Neural progenitor cell (in vitro differentiated cells): Measurements from ENCODE around the gene SKI. TPM values are rescaled to one million over a fixed set of nuclear protein-coding genes. Genes with fewer than 3 reads are reported as not detected.

Experiments used
- DNase-seq: peaks from one replicate; pipeline ENCODE4 v3.0.0-alpha.2; 2016; ENCODE audit warnings: low spot score
- H2AFZ ChIP-seq: fragments of 200-600 bp; sonication (generic); replicated peaks from 2 replicates; pipeline ENCODE4 v1.6.1; 2016; ENCODE audit warnings: antibody characterized with exemption
- H3F3A ChIP-seq: fragments of 200-600 bp; sonication (generic); 2 replicates; pipeline ENCODE4 v1.6.1; 2016; ENCODE audit warnings: antibody characterized with exemption, low read depth
- H3K27ac ChIP-seq: fragments of 200-600 bp; sonication (generic); 2 replicates; pipeline ENCODE4 v1.5.1; 2016; ENCODE audit warnings: mild to moderate bottlenecking
- H3K27me3 ChIP-seq: fragments of 200-600 bp; sonication (generic); 2 replicates; pipeline ENCODE4 v1.6.1; 2016; ENCODE audit warnings: mild to moderate bottlenecking, moderate library complexity
- H3K36me3 ChIP-seq: fragments of 200-600 bp; sonication (generic); 2 replicates; pipeline ENCODE4 v1.5.1; 2016
- H3K4me1 ChIP-seq: fragments of 200-600 bp; sonication (generic); 2 replicates; pipeline ENCODE4 v1.6.1; 2016; ENCODE audit warnings: mixed run types
- H3K4me2 ChIP-seq: fragments of 200-600 bp; sonication (generic); 2 replicates; pipeline ENCODE4 v1.6.1; 2016
- H3K4me3 ChIP-seq: fragments of 200-600 bp; sonication (generic); 2 replicates; pipeline ENCODE4 v1.5.1; 2016
- H3K79me2 ChIP-seq: fragments of 200-600 bp; sonication (generic); 2 replicates; pipeline ENCODE4 v1.6.1; 2016; ENCODE audit warnings: low read depth
- H3K9ac ChIP-seq: fragments of 200-600 bp; sonication (generic); 2 replicates; pipeline ENCODE4 v1.6.1; 2016
- H3K9me3 ChIP-seq: fragments of 200-600 bp; sonication (generic); 2 replicates; pipeline ENCODE4 v1.5.1; 2016; ENCODE audit warnings: low read depth
- H4K20me1 ChIP-seq: fragments of 200-600 bp; sonication (generic); 2 replicates; pipeline ENCODE4 v1.6.1; 2016; ENCODE audit warnings: low read depth
- H3K27ac Mint-ChIP-seq: 3 replicates; pipeline ENCODE4 v1.8.0; 2021; ENCODE audit warnings: mixed read lengths
- H3K27me3 Mint-ChIP-seq: 2 replicates; pipeline ENCODE4 v1.8.0; 2022; ENCODE audit warnings: low read depth, mild to moderate bottlenecking, inconsistent platforms, moderate library complexity, mixed read lengths; ENCODE audit not compliant: insufficient read depth
- H3K36me3 Mint-ChIP-seq: 3 replicates; pipeline ENCODE4 v1.8.0; 2021; ENCODE audit warnings: mixed read lengths
- H3K4me1 Mint-ChIP-seq: 3 replicates; pipeline ENCODE4 v1.8.0; 2021; ENCODE audit warnings: mixed read lengths
- H3K4me3 Mint-ChIP-seq: 3 replicates; pipeline ENCODE4 v1.8.0; 2021; ENCODE audit warnings: mild to moderate bottlenecking, moderate library complexity, mixed read lengths
- H3K9me3 Mint-ChIP-seq: 3 replicates; pipeline ENCODE4 v1.8.0; 2020; ENCODE audit warnings: mixed read lengths
- CTCF ChIP-seq: fragments of 200-600 bp; sonication (generic); IDR thresholded peaks from 2 replicates; pipeline ENCODE4 v1.5.1; 2017; ENCODE audit warnings: antibody characterized with exemption, mild to moderate bottlenecking
- EZH2 ChIP-seq: fragments of 200-600 bp; sonication (generic); IDR thresholded peaks from 2 replicates; pipeline ENCODE4 v1.6.1; 2017; ENCODE audit warnings: antibody characterized with exemption, mild to moderate bottlenecking, moderate library complexity
- EZH2phosphoT487 ChIP-seq: fragments of 200-600 bp; sonication (generic); IDR thresholded peaks from 2 replicates; pipeline ENCODE4 v1.6.1; 2017; ENCODE audit warnings: antibody characterized with exemption
- total RNA-seq: library from RNA; depleted of rRNA; stranded (reverse); fragments of >200 nt; gene quantifications from 2 replicates; pipeline ENCODE4 v1.2.3, GENCODE V29; 2015; ENCODE audit warnings: low replicate concordance

The SKI gene
- total RNA-seq, 1 donor from 2014 or later = 7.4 TPM

DNA sequence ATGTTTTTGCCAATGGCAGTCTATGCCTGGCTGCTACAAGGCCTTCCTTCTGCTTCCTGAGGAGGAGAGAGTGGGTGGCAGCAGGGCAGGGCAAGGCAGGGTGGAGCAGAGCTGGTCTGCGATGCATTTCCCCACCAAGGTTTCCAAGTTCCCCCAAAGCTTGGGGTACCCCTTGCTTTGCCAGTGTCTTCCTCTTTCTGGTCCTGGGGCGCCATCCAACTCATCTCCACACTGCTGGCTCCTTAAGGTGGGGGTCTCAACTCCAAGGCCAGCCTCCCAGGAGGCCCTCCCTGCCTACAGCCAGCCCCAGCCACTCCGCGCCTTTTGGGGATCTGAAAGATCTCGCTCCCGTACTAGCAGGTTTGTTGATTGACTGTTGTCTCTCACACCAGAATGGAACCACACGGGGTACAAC, 3.9 kb upstream of the SKI start:
- Histone ChIP-seq H3K4me3 (no peak overlapping the region), H3K79me2 (peaks cover 6% of the 10 kb centered on the region), H3K27me3 (peaks cover 13% of the 10 kb centered on the region), H3K4me2 (no peak overlapping the region), H3K27ac (no peak overlapping the region), H3K36me3 (no peaks in the 10 kb centered on the region), H2AFZ (no peak overlapping the region), H3F3A (peaks cover 8% of the 10 kb centered on the region), H4K20me1 (peaks cover 6% of the 10 kb centered on the region), H3K9me3 (no peaks in the 10 kb centered on the region), H3K9ac (no peak overlapping the region), H3K4me1 (peaks cover 8% of the 10 kb centered on the region)
- Mint-ChIP-seq H3K9me3 (peaks cover 2% of the 10 kb centered on the region), H3K36me3 (peaks cover 2% of the 10 kb centered on the region), H3K4me3 (no peak overlapping the region), H3K27me3 (peaks cover 8% of the 10 kb centered on the region), H3K27ac (no peak overlapping the region), H3K4me1 (peaks cover 16% of the 10 kb centered on the region)
- no peak for DNase-seq
- TF ChIP-seq CTCF (no peak), EZH2 (no peak), EZH2phosphoT487 (no peak)

GRCh38 chr1:2224631-2225428, 3.3 kb upstream of the SKI start:
- no peak overlapping the region for H3K9ac ChIP-seq
- no peak overlapping the region for H3K27ac ChIP-seq
- H4K20me1 ChIP-seq = peaks cover 12% of the 10 kb centered on the region
- H3K9me3 Mint-ChIP-seq = peaks cover 2% of the 10 kb centered on the region
- H3K27ac Mint-ChIP-seq = no peak overlapping the region
- no peaks in the 10 kb centered on the region for H3K36me3 ChIP-seq
- no peak overlapping the region for H3K4me3 Mint-ChIP-seq
- H2AFZ ChIP-seq = no peak overlapping the region
- peaks cover 12% of the 10 kb centered on the region for H3K4me1 ChIP-seq
- peaks cover 16% of the 10 kb centered on the region for H3K4me1 Mint-ChIP-seq
- peaks cover 9% of the 10 kb centered on the region for H3K27me3 Mint-ChIP-seq
- no peak overlapping the region for H3K4me3 ChIP-seq
- peaks cover 8% of the 10 kb centered on the region for H3F3A ChIP-seq
- H3K9me3 ChIP-seq = no peaks in the 10 kb centered on the region
- TF ChIP-seq EZH2 = no peak
- no peak for TF ChIP-seq CTCF
- TF ChIP-seq EZH2phosphoT487 = no peak
- peaks cover 12% of the 10 kb centered on the region for H3K79me2 ChIP-seq
- H3K4me2 ChIP-seq = no peak overlapping the region
- H3K36me3 Mint-ChIP-seq = peaks cover 2% of the 10 kb centered on the region
- no peak for DNase-seq
- peaks cover 13% of the 10 kb centered on the region for H3K27me3 ChIP-seq

DNA sequence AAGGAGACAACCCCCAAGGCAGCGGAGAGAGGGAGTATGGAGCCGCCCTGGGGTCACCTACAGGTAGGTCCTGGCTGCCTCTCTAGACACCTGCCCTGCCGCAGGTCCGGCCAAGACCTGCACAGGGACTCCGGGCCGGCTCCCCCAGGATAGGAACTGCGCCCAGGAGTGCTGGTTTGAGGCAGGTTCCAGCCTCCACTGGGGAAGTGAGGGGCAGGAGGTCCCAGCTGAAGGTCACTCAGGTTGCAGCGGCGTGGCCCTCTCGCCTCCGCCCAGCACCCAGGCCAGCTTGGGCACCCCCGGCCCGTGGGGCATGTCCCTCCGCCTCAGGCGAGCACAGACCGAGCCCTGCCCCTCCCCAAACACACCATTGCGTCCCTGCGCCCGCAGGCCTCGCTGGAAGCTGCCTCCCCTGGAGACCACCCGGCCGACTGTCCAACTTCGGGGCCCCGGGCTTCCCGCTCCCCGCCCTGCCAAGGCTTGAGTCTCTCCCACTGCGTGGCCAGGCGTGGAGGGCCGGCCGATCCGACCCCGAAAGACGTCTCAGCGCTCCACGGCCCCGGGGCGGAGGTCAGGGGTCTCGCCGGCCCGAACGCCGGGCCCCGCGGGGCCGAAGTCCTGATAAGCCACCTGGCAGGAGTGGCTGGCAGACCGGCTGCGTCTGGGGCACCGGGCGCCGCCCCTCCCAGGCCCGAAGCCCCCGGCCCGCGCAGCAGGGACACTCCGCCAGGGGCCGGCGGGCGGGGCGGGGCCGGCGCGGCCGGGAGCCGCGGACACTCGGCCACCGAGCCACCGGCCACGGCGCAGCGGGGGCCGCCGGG, 1.4 kb upstream of the SKI start:
- H3F3A ChIP-seq = peaks cover 20% of the 10 kb centered on the region
- peaks cover 31% of the 10 kb centered on the region for H3K4me1 ChIP-seq
- H3K79me2 ChIP-seq = peaks cover 32% of the 10 kb centered on the region
- TF ChIP-seq EZH2phosphoT487 (no peak), EZH2 (no peak), CTCF (no peak)
- H2AFZ ChIP-seq = peak overlapping the region; percentile 98
- H3K4me2 ChIP-seq = peak overlapping the region; percentile 91
- Mint-ChIP-seq H3K9me3 (peaks cover 2% of the 10 kb centered on the region), H3K36me3 (peaks cover 2% of the 10 kb centered on the region), H3K4me3 (peak overlapping the region; percentile 90), H3K27me3 (peaks cover 6% of the 10 kb centered on the region), H3K27ac (peak overlapping the region; percentile 95), H3K4me1 (peaks cover 22% of the 10 kb centered on the region)
- H3K9ac ChIP-seq = peak overlapping the region; percentile 28
- DNase-seq = no peak
- no peaks in the 10 kb centered on the region for H3K9me3 ChIP-seq
- H3K27ac ChIP-seq = no peak overlapping the region
- H3K4me3 ChIP-seq = peak overlapping the region; percentile 89
- peaks cover 31% of the 10 kb centered on the region for H4K20me1 ChIP-seq
- H3K36me3 ChIP-seq = no peaks in the 10 kb centered on the region
- H3K27me3 ChIP-seq = peaks cover 13% of the 10 kb centered on the region
